ENCODE data around the gene SLC25A44.

The SLC25A44 gene

GRCh38 chr1:156193488-156194299 lies at the start of gene SLC25A44:
Gene SLC25A44 (plus strand): TSS chr1:156194104. CDS start chr1:156199848, 5,744 bp downstream.
- peak; percentile 100 for DNase-seq

GRCh38 chr1:156144742-156145141 lies 49.2 kb upstream of the SLC25A44 start:
- no peak for DNase-seq

GRCh38 chr1:156145650-156146019 lies 48.3 kb upstream of the SLC25A44 start:
- DNase-seq, result no peak

GRCh38 chr1:156146020-156146768 lies 47.7 kb upstream of the SLC25A44 start:
- peak; percentile 89 for DNase-seq

GRCh38 chr1:156146769-156147405 lies 47.0 kb upstream of the SLC25A44 start:
- peak; percentile 58 for DNase-seq

- DNase-seq, result no peak
Observed at GRCh38 chr1:156148216-156148615, 45.7 kb upstream of the SLC25A44 start.

GRCh38 chr1:156149374-156150332 lies 44.3 kb upstream of the SLC25A44 start:
- peak; percentile 46 for DNase-seq

GRCh38 chr1:156150333-156151011 lies 43.4 kb upstream of the SLC25A44 start:
- no peak for DNase-seq

- DNase-seq, result no peak
Observed at GRCh38 chr1:156151093-156151688, 42.7 kb upstream of the SLC25A44 start.

- DNase-seq, result no peak
Observed at GRCh38 chr1:156152628-156153027, 41.3 kb upstream of the SLC25A44 start.

GRCh38 chr1:156153362-156153761 lies 40.5 kb upstream of the SLC25A44 start, which contains the start of gene SEMA4A:
Gene SEMA4A (plus strand): TSS chr1:156153585. CDS start chr1:156154579, 994 bp downstream.
- DNase-seq, result no peak

GRCh38 chr1:156154317-156154749 lies 39.6 kb upstream of the SLC25A44 start:
- DNase-seq, result no peak

- no peak for DNase-seq
Observed at GRCh38 chr1:156155756-156156510, 38.0 kb upstream of the SLC25A44 start.

- DNase-seq, result no peak
Observed at GRCh38 chr1:156157506-156157905, 36.4 kb upstream of the SLC25A44 start.

GRCh38 chr1:156157966-156158365 lies 35.9 kb upstream of the SLC25A44 start:
- DNase-seq, result no peak

GRCh38 chr1:156160000-156160742 lies 33.7 kb upstream of the SLC25A44 start:
- DNase-seq, result no peak

GRCh38 chr1:156160743-156161171 lies 33.1 kb upstream of the SLC25A44 start:
- peak; percentile 88 for DNase-seq

GRCh38 chr1:156162430-156163037 lies 31.4 kb upstream of the SLC25A44 start:
- no peak for DNase-seq

GRCh38 chr1:156163712-156164111 lies 30.2 kb upstream of the SLC25A44 start:
- no peak for DNase-seq

Measured in NCI-H69 (cell line).